NB4 (cell line): ENCODE results near the gene PDXDC1.
"Not testable (repeated sequence)": the region's sequence is repeated elsewhere in the genome, so short reads cannot be mapped to it uniquely, and the experiment has no call there.

Source experiments
- CTCF ChIP-seq: IDR thresholded peaks from one replicate; pipeline ENCODE4 v1.5.1; 2012; ENCODE audit warnings: low read depth, low read length
- MAX ChIP-seq: IDR thresholded peaks from 2 replicates; pipeline ENCODE4 v1.6.1; 2011; ENCODE audit warnings: low read depth, low read length
- MYC ChIP-seq: IDR thresholded peaks from 2 replicates; pipeline ENCODE4 v1.6.1; 2011; ENCODE audit warnings: low read depth, low read length
- POLR2A ChIP-seq: IDR thresholded peaks from 2 replicates; pipeline ENCODE4 v1.6.1; 2011; ENCODE audit warnings: mild to moderate bottlenecking; ENCODE audit not compliant: insufficient read length; ENCODE audit errors: extremely low read depth

GRCh38 chr16:15160571-15160970 lies 185.7 kb downstream of the PDXDC1 start:
- TF ChIP-seq CTCF, MYC, POLR2A, MAX: not testable (repeated sequence)
